Glutamatergic neuron (in vitro differentiated cells): ENCODE results near the gene LSM3. TPM values are rescaled to one million over a fixed set of nuclear protein-coding genes. Genes with fewer than 3 reads are reported as not detected.

Source experiments
- DNase-seq: peaks from one replicate; pipeline ENCODE4 v3.0.0; 2022
- H3K27ac Mint-ChIP-seq: one replicate; pipeline ENCODE4 v1.8.0; 2020; ENCODE audit warnings: mild to moderate bottlenecking, mixed read lengths, inconsistent platforms; ENCODE audit not compliant: unreplicated experiment
- H3K27me3 Mint-ChIP-seq: one replicate; pipeline ENCODE4 v1.8.0; 2020; ENCODE audit warnings: mild to moderate bottlenecking, moderate library complexity, mixed read lengths, inconsistent platforms; ENCODE audit not compliant: unreplicated experiment
- H3K36me3 Mint-ChIP-seq: one replicate; pipeline ENCODE4 v1.8.0; 2020; ENCODE audit warnings: mild to moderate bottlenecking, mixed read lengths, inconsistent platforms; ENCODE audit not compliant: unreplicated experiment
- H3K4me1 Mint-ChIP-seq: one replicate; pipeline ENCODE4 v1.8.0; 2020; ENCODE audit warnings: mild to moderate bottlenecking, low read depth, mixed read lengths, inconsistent platforms; ENCODE audit not compliant: unreplicated experiment
- H3K4me3 Mint-ChIP-seq: one replicate; pipeline ENCODE4 v1.8.0; 2020; ENCODE audit warnings: mild to moderate bottlenecking, mixed read lengths, inconsistent platforms; ENCODE audit not compliant: unreplicated experiment
- H3K9me3 Mint-ChIP-seq: one replicate; pipeline ENCODE4 v1.8.0; 2020; ENCODE audit warnings: mild to moderate bottlenecking, moderate library complexity, mixed read lengths, inconsistent platforms; ENCODE audit not compliant: unreplicated experiment
- CTCF ChIP-seq: fragments of 200-600 bp; sonication (generic); IDR thresholded peaks from one replicate; pipeline ENCODE4 v1.5.0; 2021; ENCODE audit not compliant: partially characterized antibody, unreplicated experiment
- total RNA-seq: library from RNA; stranded (reverse); fragmentation: NEBNext Ultra II Directional; extraction: Animal tissue kit (Norgen Biotek cat#: 25700); gene quantifications from one replicate; pipeline ENCODE4 v1.2.1, GENCODE V29; 2021; ENCODE audit not compliant: unreplicated experiment

The LSM3 gene
- total RNA-seq, 1 donor from 2014 or later = 8.4 TPM

GRCh38 chr3:14181253-14181652 is 2.6 kb downstream of the LSM3 start:
- H3K4me1 Mint-ChIP-seq = peaks cover 17% of the 10 kb centered on the region
- no peak overlapping the region for H3K4me3 Mint-ChIP-seq
- H3K27me3 Mint-ChIP-seq = no peaks in the 10 kb centered on the region
- H3K27ac Mint-ChIP-seq = no peak overlapping the region
- TF ChIP-seq CTCF = no peak
- no peak for DNase-seq
- no peaks in the 10 kb centered on the region for H3K36me3 Mint-ChIP-seq
- peaks cover 11% of the 10 kb centered on the region for H3K9me3 Mint-ChIP-seq

- Mint-ChIP-seq H3K27me3 (no peaks in the 10 kb centered on the region), H3K4me1 (peaks cover 10% of the 10 kb centered on the region), H3K36me3 (no peaks in the 10 kb centered on the region), H3K27ac (no peak overlapping the region), H3K4me3 (no peak overlapping the region), H3K9me3 (peaks cover 6% of the 10 kb centered on the region)
- no peak for DNase-seq
- no peak for TF ChIP-seq CTCF
Measured at GRCh38 chr3:14183015-14183577, 4.5 kb downstream of the LSM3 start.

- H3K4me3 Mint-ChIP-seq = no peak overlapping the region
- H3K27ac Mint-ChIP-seq = no peak overlapping the region
- no peak for TF ChIP-seq CTCF
- no peaks in the 10 kb centered on the region for H3K27me3 Mint-ChIP-seq
- H3K36me3 Mint-ChIP-seq = no peaks in the 10 kb centered on the region
- H3K9me3 Mint-ChIP-seq = no peaks in the 10 kb centered on the region
- DNase-seq = no peak
- no peaks in the 10 kb centered on the region for H3K4me1 Mint-ChIP-seq
Measured at GRCh38 chr3:14186854-14187458, 8.3 kb downstream of the LSM3 start.

GRCh38 chr3:14188041-14188754 is 9.6 kb downstream of the LSM3 start:
- no peaks in the 10 kb centered on the region for H3K9me3 Mint-ChIP-seq
- no peaks in the 10 kb centered on the region for H3K36me3 Mint-ChIP-seq
- no peak overlapping the region for H3K27ac Mint-ChIP-seq
- no peaks in the 10 kb centered on the region for H3K27me3 Mint-ChIP-seq
- H3K4me1 Mint-ChIP-seq = no peaks in the 10 kb centered on the region
- H3K4me3 Mint-ChIP-seq = no peak overlapping the region
- no peak for TF ChIP-seq CTCF
- DNase-seq = no peak

GRCh38 chr3:14194865-14195264 is 16.2 kb downstream of the LSM3 start:
- no peak for TF ChIP-seq CTCF
- Mint-ChIP-seq H3K4me1 (peaks cover 6% of the 10 kb centered on the region), H3K36me3 (no peaks in the 10 kb centered on the region), H3K27me3 (peaks cover 1% of the 10 kb centered on the region), H3K27ac (no peak overlapping the region), H3K4me3 (no peak overlapping the region), H3K9me3 (peaks cover under 1% of the 10 kb centered on the region)
- no peak for DNase-seq
